PC-9 (cell line): ENCODE measurements around the gene RALGAPB.

Experiments used
- CTCF ChIP-seq: fragments of 200-600 bp; sonication (generic); conservative IDR thresholded peaks from 2 replicates; pipeline ENCODE4 v1.6.1; 2017; ENCODE audit warnings: mixed run types, antibody characterized with exemption, mild to moderate bottlenecking, moderate library complexity
- EZH2 ChIP-seq: fragments of 200-600 bp; sonication (generic); IDR thresholded peaks from 2 replicates; pipeline ENCODE4 v1.8.0; 2017; ENCODE audit warnings: antibody characterized with exemption, low read depth

- no peak for TF ChIP-seq CTCF
- no peak for TF ChIP-seq EZH2
Measured at GRCh38 chr20:38473367-38473795, 738 bp downstream of the RALGAPB start.
